ENCODE data around the gene CNN2.

Gene CNN2

DNA sequence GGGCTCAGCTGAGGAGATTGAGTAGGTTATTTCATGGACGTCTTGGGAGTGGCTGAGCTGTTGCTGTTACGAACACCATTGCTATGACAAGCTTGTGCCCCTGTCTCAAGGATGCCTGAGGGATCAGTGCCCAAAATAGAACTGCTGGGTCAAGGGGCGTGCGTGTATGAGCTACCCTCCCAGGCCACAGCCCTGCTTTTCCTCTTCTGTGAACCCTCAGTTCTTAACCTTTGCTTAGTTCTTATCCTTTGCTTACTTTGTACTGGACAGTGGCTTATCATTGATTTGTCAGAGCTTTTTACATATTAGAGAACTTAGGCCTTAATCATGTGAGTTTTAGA is 49.6 kb downstream of the CNN2 start:
- in situ Hi-C loops (cut with HindIII; ENCODE audit: low sequenced_read_pairs), result no loop called here
- no peak overlapping the region for H3K4me3 ChIP-seq (ENCODE audit: low read depth, low read length)
- no peak for DNase-seq (ENCODE audit: low read depth)
- TF ChIP-seq, protein P1, sequence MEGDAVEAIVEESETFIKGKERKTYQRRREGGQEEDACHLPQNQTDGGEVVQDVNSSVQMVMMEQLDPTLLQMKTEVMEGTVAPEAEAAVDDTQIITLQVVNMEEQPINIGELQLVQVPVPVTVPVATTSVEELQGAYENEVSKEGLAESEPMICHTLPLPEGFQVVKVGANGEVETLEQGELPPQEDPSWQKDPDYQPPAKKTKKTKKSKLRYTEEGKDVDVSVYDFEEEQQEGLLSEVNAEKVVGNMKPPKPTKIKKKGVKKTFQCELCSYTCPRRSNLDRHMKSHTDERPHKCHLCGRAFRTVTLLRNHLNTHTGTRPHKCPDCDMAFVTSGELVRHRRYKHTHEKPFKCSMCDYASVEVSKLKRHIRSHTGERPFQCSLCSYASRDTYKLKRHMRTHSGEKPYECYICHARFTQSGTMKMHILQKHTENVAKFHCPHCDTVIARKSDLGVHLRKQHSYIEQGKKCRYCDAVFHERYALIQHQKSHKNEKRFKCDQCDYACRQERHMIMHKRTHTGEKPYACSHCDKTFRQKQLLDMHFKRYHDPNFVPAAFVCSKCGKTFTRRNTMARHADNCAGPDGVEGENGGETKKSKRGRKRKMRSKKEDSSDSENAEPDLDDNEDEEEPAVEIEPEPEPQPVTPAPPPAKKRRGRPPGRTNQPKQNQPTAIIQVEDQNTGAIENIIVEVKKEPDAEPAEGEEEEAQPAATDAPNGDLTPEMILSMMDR (IDR thresholded peaks at IDR 0.05; ENCODE audit: low read depth, low read length, missing control alignments), result no peak

DNA sequence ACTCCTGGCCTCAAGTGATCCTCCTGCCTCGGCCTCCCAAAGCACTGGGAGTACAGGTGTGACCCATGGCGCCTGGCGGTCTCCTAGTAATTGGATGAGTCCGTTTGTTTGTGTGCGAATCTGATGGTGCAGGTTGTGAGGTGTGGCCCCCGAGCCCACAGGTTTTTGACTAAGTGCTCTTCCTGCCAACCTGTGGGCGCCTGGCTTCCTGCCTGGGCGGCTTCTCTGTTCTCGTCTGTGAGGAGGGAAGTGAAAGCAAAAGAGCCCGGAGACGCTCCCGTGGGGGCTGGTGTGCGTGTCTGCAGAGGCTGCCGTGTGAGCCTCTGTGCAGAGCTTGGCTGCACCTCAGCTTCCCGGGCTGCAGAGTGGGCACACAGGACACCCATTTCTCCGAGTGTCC is 50.5 kb downstream of the CNN2 start:
- no peak for DNase-seq (ENCODE audit: low read depth)
- no peak overlapping the region for H3K4me3 ChIP-seq (ENCODE audit: low read depth, low read length)
- in situ Hi-C loops (cut with HindIII; ENCODE audit: low sequenced_read_pairs), result no loop called here
- TF ChIP-seq, protein P1 (IDR thresholded peaks at IDR 0.05; ENCODE audit: low read depth, low read length, missing control alignments), result no peak

DNA sequence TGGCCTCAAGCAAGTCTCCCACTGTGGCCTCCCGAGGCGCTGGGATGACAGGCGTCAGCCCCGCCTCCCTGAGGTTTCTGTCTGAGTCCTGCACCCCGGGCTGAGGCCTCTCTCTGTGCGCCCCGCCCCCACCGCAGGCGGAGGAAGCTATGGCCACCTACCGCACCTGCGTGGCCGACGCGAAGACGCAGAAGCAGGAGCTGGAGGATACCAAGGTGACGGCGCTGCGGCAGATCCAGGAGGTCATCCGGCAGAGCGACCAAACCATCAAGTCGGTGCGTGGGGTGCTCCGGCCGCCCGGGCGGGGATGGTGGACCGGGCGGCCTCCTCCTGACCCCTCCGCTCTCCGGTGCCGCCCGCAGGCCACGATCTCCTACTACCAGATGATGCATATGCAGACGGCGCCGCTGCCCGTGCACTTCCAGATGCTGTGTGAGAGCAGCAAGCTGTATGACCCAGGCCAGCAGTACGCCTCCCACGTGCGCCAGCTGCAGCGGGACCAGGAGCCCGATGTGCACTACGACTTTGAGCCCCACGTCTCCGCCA is 53.2 kb downstream of the CNN2 start:
- TF ChIP-seq, protein P1 (IDR thresholded peaks at IDR 0.05; ENCODE audit: low read depth, low read length, missing control alignments), result no peak
- in situ Hi-C loops (cut with HindIII; ENCODE audit: low sequenced_read_pairs), result no loop called here
- H3K4me3 ChIP-seq (ENCODE audit: low read depth, low read length), result no peak overlapping the region
- DNase-seq (ENCODE audit: low read depth), result no peak

DNA sequence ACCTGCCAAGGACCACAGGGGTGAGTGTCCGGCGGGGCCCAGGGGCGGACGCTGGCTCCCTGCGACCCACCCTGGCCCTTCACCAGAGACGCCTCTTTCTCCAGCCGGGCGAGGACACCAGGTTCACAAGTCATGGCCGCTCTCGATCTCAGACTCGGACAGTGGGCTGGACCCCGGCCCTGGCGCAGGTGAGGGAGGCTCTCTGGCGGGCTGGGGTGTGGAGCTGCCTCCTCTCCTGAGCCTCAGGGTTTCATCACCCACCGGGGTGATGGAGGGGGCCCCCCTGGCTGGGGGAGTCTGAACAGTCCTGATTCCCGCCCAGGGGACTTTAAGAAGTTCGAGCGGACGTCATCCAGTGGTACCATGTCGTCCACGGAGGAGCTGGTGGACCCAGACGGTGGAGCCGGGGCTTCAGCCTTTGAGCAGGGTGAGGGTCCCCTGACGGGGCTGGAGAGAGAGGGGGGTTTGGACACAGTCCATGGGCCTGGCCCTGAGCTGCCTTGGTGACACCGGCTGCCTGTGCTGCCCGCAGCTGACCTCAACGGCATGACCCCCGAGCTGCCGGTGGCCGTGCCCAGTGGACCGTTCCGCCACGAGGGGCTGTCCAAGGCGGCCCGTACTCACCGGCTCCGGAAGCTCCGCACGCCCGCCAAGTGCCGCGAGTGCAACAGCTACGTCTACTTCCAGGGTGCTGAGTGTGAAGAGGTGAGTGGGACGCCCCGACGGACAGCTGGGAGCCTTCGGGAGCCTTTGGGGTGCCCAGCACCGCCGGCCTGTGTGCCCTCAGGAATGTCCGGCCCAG is 54.2 kb downstream of the CNN2 start:
- TF ChIP-seq, protein P1 (IDR thresholded peaks at IDR 0.05; ENCODE audit: low read depth, low read length, missing control alignments), result no peak
- in situ Hi-C loops (cut with HindIII; ENCODE audit: low sequenced_read_pairs), result no loop called here
- H3K4me3 ChIP-seq (ENCODE audit: low read depth, low read length), result no peak overlapping the region
- DNase-seq (ENCODE audit: low read depth), result no peak

DNA sequence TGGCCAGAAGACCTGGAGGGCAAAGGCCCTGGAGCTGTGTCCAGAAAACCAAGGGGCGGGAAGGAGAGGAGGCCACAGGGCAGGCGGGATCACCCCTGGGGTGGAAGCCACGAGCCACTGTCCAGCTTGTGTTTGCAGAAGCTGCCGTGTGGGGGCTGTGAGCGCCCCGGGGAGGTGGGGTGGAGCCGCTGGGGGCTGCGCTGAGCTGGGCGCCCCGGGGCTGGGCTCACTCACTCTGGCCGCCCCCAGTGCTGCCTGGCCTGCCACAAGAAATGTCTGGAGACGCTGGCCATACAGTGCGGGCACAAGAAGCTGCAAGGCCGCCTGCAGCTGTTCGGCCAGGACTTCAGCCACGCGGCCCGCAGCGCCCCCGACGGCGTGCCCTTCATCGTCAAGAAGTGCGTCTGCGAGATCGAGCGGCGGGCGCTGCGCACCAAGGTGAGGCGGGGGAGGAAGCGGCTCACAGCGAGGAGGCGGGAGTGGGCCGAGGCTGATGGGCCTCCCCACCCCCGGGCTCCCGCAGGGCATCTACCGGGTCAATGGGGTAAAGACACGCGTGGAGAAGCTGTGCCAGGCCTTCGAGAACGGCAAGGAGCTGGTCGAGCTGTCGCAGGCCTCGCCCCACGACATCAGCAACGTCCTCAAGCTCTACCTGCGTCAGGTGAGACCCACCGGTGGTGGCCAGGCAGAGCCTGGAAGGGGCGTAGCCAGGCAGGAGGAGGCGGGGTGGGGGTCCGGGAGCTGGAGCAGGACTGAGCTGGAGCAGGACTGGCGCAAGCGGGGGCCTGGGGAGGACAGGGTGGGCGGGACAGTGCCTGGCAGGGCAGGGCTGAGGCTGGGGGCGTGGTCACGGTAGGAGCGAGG is 55.1 kb downstream of the CNN2 start:
- no peak for DNase-seq (ENCODE audit: low read depth)
- TF ChIP-seq, protein P1 (IDR thresholded peaks at IDR 0.05; ENCODE audit: low read depth, low read length, missing control alignments), result no peak
- no peak overlapping the region for H3K4me3 ChIP-seq (ENCODE audit: low read depth, low read length)
- in situ Hi-C loops (cut with HindIII; ENCODE audit: low sequenced_read_pairs), result no loop called here

DNA sequence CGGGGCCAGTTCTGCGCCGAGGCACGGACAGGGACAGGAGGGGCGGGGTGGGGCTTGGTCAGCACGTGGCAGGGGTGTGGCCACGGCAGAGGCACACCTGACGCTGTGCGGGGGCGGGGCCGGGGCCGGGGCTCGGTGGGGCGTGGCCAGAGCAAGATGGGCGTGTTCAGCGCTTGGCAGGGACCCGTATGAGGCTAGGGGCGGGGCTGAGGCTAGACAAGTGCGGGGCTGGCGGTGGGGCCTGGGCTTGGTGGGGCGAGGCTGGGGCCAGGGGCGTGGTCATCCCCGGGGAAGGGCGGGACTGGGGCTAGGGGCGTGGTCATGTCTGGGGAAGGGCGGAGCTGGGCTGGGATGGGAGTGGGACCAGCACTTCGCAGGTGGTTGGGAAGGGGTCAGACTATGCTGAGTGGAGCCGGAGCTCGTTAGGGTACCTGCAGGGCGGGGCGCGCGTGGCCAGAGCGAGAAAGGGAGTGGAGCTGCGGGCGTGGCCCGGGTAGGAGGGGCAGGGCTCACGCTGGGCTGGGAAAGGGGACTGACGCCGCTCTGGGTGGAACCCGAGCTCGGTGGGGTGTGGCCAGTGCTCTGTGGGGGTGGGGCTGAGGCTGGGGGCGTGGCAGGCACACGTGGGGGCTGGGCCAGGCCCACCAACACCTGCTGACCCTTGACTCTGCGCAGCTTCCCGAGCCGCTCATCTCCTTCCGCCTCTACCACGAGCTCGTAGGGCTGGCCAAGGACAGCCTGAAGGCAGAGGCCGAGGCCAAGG is 55.9 kb downstream of the CNN2 start:
- in situ Hi-C loops (cut with HindIII; ENCODE audit: low sequenced_read_pairs), result no loop called here
- TF ChIP-seq, protein P1 (IDR thresholded peaks at IDR 0.05; ENCODE audit: low read depth, low read length, missing control alignments), result no peak
- H3K4me3 ChIP-seq (ENCODE audit: low read depth, low read length), result peak overlapping the region; percentile 12
- no peak for DNase-seq (ENCODE audit: low read depth)
